Activated CD4-positive, alpha-beta memory T cell treated with anti-CD3 and anti-CD28 coated beads for 36 hours (primary cell): ENCODE results near the gene NTHL1. TPM values are rescaled to one million over a fixed set of nuclear protein-coding genes. Genes with fewer than 3 reads are reported as not detected.

ENCODE experiments used
- CTCF ChIA-PET: fragments of 350-600 bp; sonication (Branson Sonifier 250); formaldehyde crosslinking; loops from one replicate; lab custom pipeline; 2021; ENCODE audit warnings: antibody characterized with exemption, inconsistent platforms; lab: Charles Lee
- POLR2A ChIA-PET: fragments of 350-600 bp; sonication (Branson Sonifier 250); formaldehyde crosslinking; loops from one replicate; lab custom pipeline; 2021; ENCODE audit warnings: antibody characterized with exemption; lab: Charles Lee
- DNase-seq: peaks from one replicate; pipeline ENCODE4 v3.0.0-alpha.2; 2020
- H3K27ac Mint-ChIP-seq: one replicate; pipeline ENCODE4 v1.8.0; 2021; ENCODE audit warnings: mixed read lengths
- H3K27me3 Mint-ChIP-seq: one replicate; pipeline ENCODE4 v1.8.0; 2021; ENCODE audit warnings: mixed read lengths
- H3K36me3 Mint-ChIP-seq: one replicate; pipeline ENCODE4 v1.8.0; 2021; ENCODE audit warnings: mixed read lengths
- H3K4me1 Mint-ChIP-seq: one replicate; pipeline ENCODE4 v1.8.0; 2021; ENCODE audit warnings: low read depth, mixed read lengths
- H3K4me3 Mint-ChIP-seq: one replicate; pipeline ENCODE4 v1.8.0; 2021; ENCODE audit warnings: mild to moderate bottlenecking, mixed read lengths
- H3K9me3 Mint-ChIP-seq: one replicate; pipeline ENCODE4 v1.8.0; 2021; ENCODE audit warnings: mixed read lengths
- intact Hi-C: fragments of 100-400 bp; cut with micrococcal nuclease; formaldehyde crosslinking; loops from one replicate; pipeline ENCODE4 v1.15.1; 2023
- total RNA-seq, 2 experiments: library from RNA; stranded (reverse); gene quantifications; one replicate each; pipeline ENCODE4 v1.2.3, GENCODE V29; 2021

Gene NTHL1
- total RNA-seq, 2 experiments from 2014 or later: 24.3 to 26.2 TPM

- no peaks in the 10 kb centered on the region for H3K9me3 Mint-ChIP-seq
- ChIA-PET POLR2A (interaction anchor here (0.8 kb wide), 1 partner anchor 9 kb away, joined by 3 read pairs; the partner anchor contains the start of genes NTHL1 and TSC2), CTCF (interaction anchor here (0.8 to 0.9 kb wide), 2 partner anchors 9 to 53 kb away, joined by 3 to 6 read pairs; partner anchors contain the start of genes NTHL1 and TSC2)
- H3K27me3 Mint-ChIP-seq: no peaks in the 10 kb centered on the region
- no peak overlapping the region for H3K4me3 Mint-ChIP-seq
- H3K4me1 Mint-ChIP-seq: no peaks in the 10 kb centered on the region
- H3K36me3 Mint-ChIP-seq: peaks cover 5% of the 10 kb centered on the region
- intact Hi-C loops: no loop called here
- no peak overlapping the region for H3K27ac Mint-ChIP-seq
- no peak for DNase-seq
These were observed 9.2 kb upstream of the NTHL1 start for GRCh38 chr16:2056681-2057407.

DNA sequence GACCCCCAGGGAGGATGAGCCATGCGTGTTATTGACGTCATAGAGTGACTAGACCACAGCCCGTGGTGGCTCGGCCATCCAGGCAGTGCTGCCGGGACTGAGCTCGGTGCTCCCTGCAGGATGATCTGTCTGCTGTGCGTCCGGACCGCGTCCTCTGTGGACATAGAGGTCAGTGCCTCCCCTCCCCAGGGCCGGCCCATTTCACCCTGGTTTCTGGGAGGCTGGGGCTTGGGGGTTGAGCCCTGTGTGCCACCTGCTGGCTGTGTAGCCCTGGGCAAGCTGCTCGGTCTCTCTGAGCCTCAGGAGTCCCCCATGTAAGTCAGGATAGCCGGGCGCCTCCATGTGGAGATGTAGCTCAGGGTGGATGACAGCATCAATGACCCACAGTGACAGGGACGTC is 8.4 kb upstream of the NTHL1 start:
- no peak overlapping the region for H3K27ac Mint-ChIP-seq
- ChIA-PET POLR2A (interaction anchor here (0.8 kb wide), 1 partner anchor 8 kb away, joined by 3 read pairs; the partner anchor contains the start of genes NTHL1 and TSC2), CTCF (no interaction called here)
- H3K4me1 Mint-ChIP-seq: no peaks in the 10 kb centered on the region
- H3K9me3 Mint-ChIP-seq: no peaks in the 10 kb centered on the region
- intact Hi-C loops: no loop called here
- peaks cover 5% of the 10 kb centered on the region for H3K36me3 Mint-ChIP-seq
- no peaks in the 10 kb centered on the region for H3K27me3 Mint-ChIP-seq
- no peak for DNase-seq
- no peak overlapping the region for H3K4me3 Mint-ChIP-seq

DNA sequence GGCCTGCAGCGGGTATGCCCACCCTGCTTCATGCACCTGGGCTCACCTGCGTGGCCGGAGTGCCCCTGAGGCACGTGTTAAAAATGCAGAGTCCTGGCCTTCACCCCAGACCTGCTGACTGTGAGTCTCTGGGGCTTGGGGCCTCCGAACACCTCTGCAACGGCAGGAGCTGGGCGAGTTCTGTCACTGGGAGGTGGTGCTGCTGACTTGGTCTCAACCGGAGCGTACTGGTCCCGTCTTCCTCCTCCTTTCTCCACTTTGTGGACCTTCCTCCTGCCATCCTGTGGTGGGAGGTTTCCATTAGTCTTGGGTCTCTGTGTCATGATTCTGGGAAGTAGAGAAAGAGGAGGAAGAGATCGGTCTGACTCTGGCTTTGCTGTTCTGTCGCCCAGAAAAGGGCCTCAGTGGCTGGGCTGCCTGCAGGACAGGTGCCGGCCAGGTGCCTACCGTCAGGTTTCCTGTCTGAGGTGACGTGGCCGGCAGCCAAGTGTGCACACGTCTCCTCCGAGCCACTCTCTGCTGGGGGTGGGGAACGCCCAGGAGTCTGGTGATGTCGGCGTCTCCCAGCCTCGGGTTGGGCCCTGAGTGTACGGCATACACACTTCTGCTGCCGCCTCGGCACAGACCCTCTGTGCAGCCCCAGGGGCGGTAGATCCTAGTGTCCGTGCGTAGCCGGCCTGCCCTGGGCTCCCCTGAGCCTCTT is 7.1 kb upstream of the NTHL1 start:
- DNase-seq: no peak
- H3K4me3 Mint-ChIP-seq: no peak overlapping the region
- H3K9me3 Mint-ChIP-seq: no peaks in the 10 kb centered on the region
- H3K4me1 Mint-ChIP-seq: no peaks in the 10 kb centered on the region
- no peak overlapping the region for H3K27ac Mint-ChIP-seq
- ChIA-PET CTCF (no interaction called here), POLR2A (no interaction called here)
- intact Hi-C loops: no loop called here
- H3K27me3 Mint-ChIP-seq: no peaks in the 10 kb centered on the region
- peaks cover 7% of the 10 kb centered on the region for H3K36me3 Mint-ChIP-seq

DNA sequence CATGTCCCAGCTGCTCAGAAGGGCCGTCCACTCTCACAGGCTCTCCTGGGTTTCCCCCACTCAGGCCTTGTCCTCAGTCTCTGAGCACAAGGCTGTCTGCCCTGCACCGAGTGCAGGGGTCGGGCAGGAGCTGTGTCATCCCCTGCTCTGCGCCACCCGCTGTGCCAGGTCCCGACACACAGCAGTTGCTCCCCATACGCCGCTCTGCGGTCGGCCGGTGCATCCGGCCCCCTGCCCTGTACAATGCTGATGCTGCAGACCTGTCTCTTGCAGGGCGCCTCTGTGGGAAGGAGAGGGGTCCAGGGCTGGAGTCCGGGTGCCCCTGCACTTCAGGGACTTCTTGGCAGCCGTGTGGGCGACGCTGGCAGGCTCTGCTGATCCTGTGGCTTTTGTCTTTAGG is 6.3 kb upstream of the NTHL1 start:
- no peaks in the 10 kb centered on the region for H3K9me3 Mint-ChIP-seq
- H3K4me3 Mint-ChIP-seq: no peak overlapping the region
- peaks cover 7% of the 10 kb centered on the region for H3K36me3 Mint-ChIP-seq
- POLR2A ChIA-PET: no interaction called here
- no peak overlapping the region for H3K27ac Mint-ChIP-seq
- H3K4me1 Mint-ChIP-seq: no peaks in the 10 kb centered on the region
- CTCF ChIA-PET: no interaction called here
- intact Hi-C loops: no loop called here
- H3K27me3 Mint-ChIP-seq: no peaks in the 10 kb centered on the region
- DNase-seq: no peak

- DNase-seq: no peak
- Mint-ChIP-seq H3K27me3 (no peaks in the 10 kb centered on the region), H3K4me1 (peaks cover 6% of the 10 kb centered on the region), H3K4me3 (no peak overlapping the region), H3K36me3 (peaks cover 6% of the 10 kb centered on the region), H3K9me3 (no peaks in the 10 kb centered on the region), H3K27ac (no peak overlapping the region)
- ChIA-PET CTCF (no interaction called here), POLR2A (no interaction called here)
- intact Hi-C loops: no loop called here
These were observed 5.6 kb upstream of the NTHL1 start for GRCh38 chr16:2053211-2053610.

- intact Hi-C loops: no loop called here
- ChIA-PET CTCF (interaction anchor here (0.7 to 2.5 kb wide), 8 partner anchors 9 to 107 kb away, joined by 3 to 10 read pairs (median 5); partner anchors contain the start of gene TRAF7), POLR2A (interaction anchor here (0.8 to 1.8 kb wide), 6 partner anchors 8 to 221 kb away, joined by 3 to 22 read pairs (median 4); partner anchors contain the start of genes FAHD1, HAGH, RPS2 and TBL3)
- H3K4me1 Mint-ChIP-seq: peaks cover 13% of the 10 kb centered on the region
- H3K36me3 Mint-ChIP-seq: peaks cover 3% of the 10 kb centered on the region
- H3K27me3 Mint-ChIP-seq: no peaks in the 10 kb centered on the region
- no peaks in the 10 kb centered on the region for H3K9me3 Mint-ChIP-seq
- DNase-seq: no peak
- peak overlapping the region; percentile 88 for H3K4me3 Mint-ChIP-seq
- no peak overlapping the region for H3K27ac Mint-ChIP-seq
These were observed 496 bp upstream of the NTHL1 start for GRCh38 chr16:2048116-2048543.

DNA sequence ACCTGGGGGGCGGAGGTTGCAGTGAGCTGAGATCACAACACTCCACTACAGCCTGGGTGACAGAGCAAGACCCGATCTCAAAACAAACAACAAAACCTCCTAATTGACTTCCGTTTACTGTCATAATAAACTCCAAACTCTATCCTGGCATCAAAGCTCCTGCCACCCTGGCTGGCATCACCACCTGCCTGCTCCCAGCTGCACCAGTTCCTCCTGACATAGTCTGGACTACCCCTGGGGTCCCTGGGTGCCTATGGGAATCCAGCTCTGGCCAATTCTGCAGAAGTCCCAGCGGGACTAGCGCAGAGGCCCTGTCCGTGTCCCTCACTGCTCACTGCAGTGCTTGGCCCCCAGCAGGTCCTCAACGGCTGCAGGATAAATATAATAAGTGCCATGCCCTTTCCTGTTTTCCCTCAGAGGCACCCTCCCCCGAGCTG is 723 bp downstream of the NTHL1 start:
- no peak overlapping the region for H3K27ac Mint-ChIP-seq
- H3K9me3 Mint-ChIP-seq: no peaks in the 10 kb centered on the region
- no peak for DNase-seq
- ChIA-PET POLR2A (interaction anchor here (1.2 to 1.8 kb wide), 2 partner anchors 27 to 108 kb away, joined by 3 to 22 read pairs; partner anchors contain the start of genes NPW and TRAF7), CTCF (interaction anchor here (0.6 to 2.5 kb wide), 7 partner anchors 25 to 264 kb away, joined by 3 to 10 read pairs (median 5); partner anchors contain the start of genes NUBP2, SPSB3 and TRAF7)
- no peaks in the 10 kb centered on the region for H3K27me3 Mint-ChIP-seq
- intact Hi-C loops: loop anchor here (1.0 kb wide), 1 partner anchor 108 kb away; the partner anchor contains the start of gene TRAF7
- peaks cover 13% of the 10 kb centered on the region for H3K4me1 Mint-ChIP-seq
- H3K36me3 Mint-ChIP-seq: peaks cover 3% of the 10 kb centered on the region
- peak overlapping the region; percentile 89 for H3K4me3 Mint-ChIP-seq

DNA sequence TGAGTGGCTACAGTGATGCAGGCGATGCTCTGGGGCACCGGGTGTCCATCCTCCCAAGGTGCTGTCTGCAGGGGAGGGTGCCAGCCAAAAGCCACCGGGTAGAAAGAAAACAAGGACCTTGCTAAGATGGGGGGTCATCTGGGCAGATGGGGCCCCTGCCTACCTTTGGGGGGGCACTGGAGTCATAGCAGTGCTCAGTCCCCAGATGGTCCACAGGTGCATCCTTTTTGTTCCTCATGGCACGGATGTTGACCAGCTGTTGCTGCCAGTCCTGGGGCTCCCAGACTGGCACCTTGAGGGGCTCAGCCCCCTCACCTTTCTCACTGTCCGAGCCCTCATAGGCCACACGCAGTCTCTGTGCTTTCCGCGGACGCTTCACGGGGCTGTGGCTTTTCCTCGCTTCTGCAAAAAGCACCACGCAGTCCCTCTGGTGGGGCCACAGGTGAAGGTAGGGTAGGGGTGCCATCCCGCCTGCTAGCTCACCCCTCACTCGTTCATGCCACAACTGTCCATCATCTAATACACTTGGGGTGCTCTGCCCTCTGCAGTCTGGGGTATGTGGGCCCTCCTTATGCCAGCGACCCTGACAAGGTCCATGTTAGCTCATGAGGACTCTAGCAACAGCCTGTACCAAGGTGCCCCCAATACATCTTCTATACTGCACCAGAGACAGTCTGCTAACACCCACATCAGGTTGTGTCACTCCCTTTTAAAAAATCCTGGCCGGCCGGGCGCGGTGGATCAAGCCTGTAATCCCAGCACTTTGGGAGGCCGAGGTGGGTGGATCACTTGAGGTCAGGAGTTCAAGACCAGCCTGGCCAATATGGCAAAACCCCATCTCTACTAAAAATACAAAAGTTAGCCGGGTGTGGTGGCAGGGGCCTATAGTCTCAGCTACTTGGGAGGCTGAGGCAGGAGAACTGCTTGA is 1.4 kb downstream of the NTHL1 start:
- peak overlapping the region; percentile 89 for H3K4me3 Mint-ChIP-seq
- CTCF ChIA-PET: interaction anchor here (1.1 to 2.5 kb wide), 2 partner anchors 24 to 42 kb away, joined by 4 to 10 read pairs; no protein-coding TSS in a partner anchor
- intact Hi-C loops: no loop called here
- DNase-seq: no peak
- H3K27me3 Mint-ChIP-seq: no peaks in the 10 kb centered on the region
- POLR2A ChIA-PET: interaction anchor here (1.2 kb wide), 1 partner anchor 27 kb away, joined by 3 read pairs; the partner anchor contains the start of gene NPW
- H3K36me3 Mint-ChIP-seq: peaks cover 3% of the 10 kb centered on the region
- peaks cover 13% of the 10 kb centered on the region for H3K4me1 Mint-ChIP-seq
- H3K9me3 Mint-ChIP-seq: no peaks in the 10 kb centered on the region
- H3K27ac Mint-ChIP-seq: no peak overlapping the region

- peaks cover 13% of the 10 kb centered on the region for H3K4me1 Mint-ChIP-seq
These were observed 3.1 kb downstream of the NTHL1 start for GRCh38 chr16:2044541-2044940.

DNA sequence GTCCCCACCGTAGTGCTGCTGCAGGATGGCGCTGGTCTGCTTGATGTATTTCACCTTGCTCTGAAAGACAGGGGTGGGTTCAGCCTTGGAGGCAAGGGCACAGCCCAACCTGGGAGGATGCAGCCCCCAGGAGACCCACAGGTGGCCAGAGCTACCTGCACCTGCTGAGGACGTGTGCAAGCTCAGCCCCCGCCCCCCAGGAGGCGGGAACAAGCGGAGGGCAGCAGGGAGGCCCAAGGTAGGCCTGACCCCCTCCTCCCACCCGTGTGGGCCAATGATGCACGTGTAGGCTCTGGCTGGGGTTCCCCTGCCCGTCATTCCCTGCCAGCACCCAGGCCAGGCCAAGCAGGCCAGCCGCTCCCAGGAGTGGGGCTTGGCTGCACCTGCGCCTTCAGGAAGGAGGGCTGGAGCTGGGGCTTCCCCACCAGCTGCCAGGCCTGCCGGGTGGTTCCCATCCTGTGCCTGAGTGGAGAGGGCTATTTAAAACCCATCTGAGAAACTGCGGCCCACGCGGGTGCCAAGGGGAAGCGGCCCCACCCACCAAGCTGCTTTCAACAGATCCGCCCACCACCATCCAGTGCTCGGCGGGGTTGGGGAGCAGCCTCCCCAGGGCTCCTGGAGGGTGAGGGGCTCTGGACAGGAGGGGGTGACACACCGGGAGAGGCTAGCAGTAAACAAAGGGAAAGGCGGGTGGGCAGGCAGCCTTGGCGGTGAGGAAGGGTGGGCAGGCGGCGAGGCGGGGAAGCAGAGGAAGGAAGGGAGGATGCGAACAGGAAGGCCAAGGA is 3.8 kb downstream of the NTHL1 start:
- POLR2A ChIA-PET: no interaction called here
- CTCF ChIA-PET: no interaction called here
- intact Hi-C loops: no loop called here
- Mint-ChIP-seq H3K9me3 (no peaks in the 10 kb centered on the region), H3K27ac (no peak overlapping the region), H3K4me3 (no peak overlapping the region), H3K4me1 (peaks cover 13% of the 10 kb centered on the region), H3K27me3 (no peaks in the 10 kb centered on the region), H3K36me3 (no peaks in the 10 kb centered on the region)
- no peak for DNase-seq

More at GRCh38 chr16:2044541-2044940, 3.1 kb downstream of the NTHL1 start:
- H3K27me3 Mint-ChIP-seq: no peaks in the 10 kb centered on the region
- POLR2A ChIA-PET: no interaction called here
- no peak overlapping the region for H3K4me3 Mint-ChIP-seq
- intact Hi-C loops: no loop called here
- no peak for DNase-seq
- H3K9me3 Mint-ChIP-seq: no peaks in the 10 kb centered on the region
- no peak overlapping the region for H3K27ac Mint-ChIP-seq
- no peaks in the 10 kb centered on the region for H3K36me3 Mint-ChIP-seq
- CTCF ChIA-PET: no interaction called here
